Loucy (cell line): ENCODE results near the gene HSPG2.

Experiments
- CTCF ChIP-seq: fragments of 200-600 bp; sonication (generic); conservative IDR thresholded peaks from 2 replicates; pipeline ENCODE4 v1.5.1; 2014; ENCODE audit warnings: mild to moderate bottlenecking, antibody characterized with exemption, low read length
- EZH2phosphoT487 ChIP-seq: fragments of 200-600 bp; IDR thresholded peaks from 2 replicates; pipeline ENCODE4 v1.6.1; 2018; ENCODE audit warnings: antibody characterized with exemption, mild to moderate bottlenecking, moderate library complexity, borderline replicate concordance

DNA sequence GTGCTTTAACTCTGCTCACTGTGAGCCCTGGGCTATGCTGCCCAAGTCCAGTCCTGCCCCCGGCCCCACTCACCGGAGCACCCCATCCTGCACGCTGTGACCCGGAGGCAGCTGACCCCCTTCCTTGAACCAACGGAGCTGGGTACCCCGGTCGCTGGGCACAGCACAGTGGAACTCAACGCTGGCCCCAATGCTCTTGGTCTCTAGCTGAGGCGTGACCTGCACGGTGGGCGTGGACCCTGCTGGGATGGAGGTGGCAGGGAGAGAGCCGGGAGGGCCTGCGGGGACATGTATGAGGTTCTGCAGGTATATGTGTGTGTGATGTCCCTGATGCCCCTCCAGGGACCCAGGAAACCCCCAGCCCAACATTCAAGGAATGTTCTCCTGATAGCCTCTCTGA is 100.4 kb downstream of the HSPG2 start:
- TF ChIP-seq CTCF: no peak
- TF ChIP-seq EZH2phosphoT487: no peak
